GM11168 (cell line): ENCODE results near the gene ITPRIPL2.

Source experiments
- in situ Hi-C: fragments of 300-500 bp; cut with MboI; formaldehyde crosslinking; loops from one replicate; pipeline ENCODE4 v1.12.0; 2022; ENCODE audit warnings: low sequenced_read_pairs; ENCODE audit not compliant: unreplicated experiment

ITPRIPL2 gene

GRCh38 chr16:19170043-19170655 lies 56.4 kb downstream of the ITPRIPL2 start:
- in situ Hi-C loops, result no loop called here
